IPS-18c (cell line): ENCODE data around the gene CSRP1.
"Not testable (repeated sequence)": the region's sequence is repeated elsewhere in the genome, so short reads cannot be mapped to it uniquely, and the experiment has no call there.

Source experiments
- H3K4me3 ChIP-seq: 2 replicates; pipeline ENCODE4 v1.7.0; 2013; ENCODE audit warnings: low read depth, mild to moderate bottlenecking, low read length, moderate library complexity; ENCODE audit not compliant: insufficient read depth
- H3K9me3 ChIP-seq: one replicate; pipeline ENCODE4 v1.6.1; 2013; ENCODE audit warnings: mild to moderate bottlenecking, low read length, moderate library complexity; ENCODE audit not compliant: control insufficient read depth, insufficient read depth

CSRP1 gene

GRCh38 chr1:201520046-201520575 is 13.2 kb upstream of the CSRP1 start:
- not testable (repeated sequence) for H3K4me3 ChIP-seq, H3K9me3 ChIP-seq

GRCh38 chr1:201518071-201518470 is 11.1 kb upstream of the CSRP1 start:
- Histone ChIP-seq H3K4me3 (no peak overlapping the region), H3K9me3 (no peaks in the 10 kb centered on the region)

- H3K4me3 ChIP-seq, result no peak overlapping the region
- no peaks in the 10 kb centered on the region for H3K9me3 ChIP-seq
Observed at GRCh38 chr1:201517631-201518030, 10.7 kb upstream of the CSRP1 start.

- H3K4me3 ChIP-seq, result no peak overlapping the region
- H3K9me3 ChIP-seq, result no peaks in the 10 kb centered on the region
Observed at GRCh38 chr1:201516511-201517127, 9.7 kb upstream of the CSRP1 start.

GRCh38 chr1:201515895-201516294 is 9.0 kb upstream of the CSRP1 start:
- H3K9me3 ChIP-seq, result no peaks in the 10 kb centered on the region
- H3K4me3 ChIP-seq, result no peak overlapping the region

GRCh38 chr1:201515062-201515750 is 8.3 kb upstream of the CSRP1 start:
- Histone ChIP-seq H3K4me3 (no peak overlapping the region), H3K9me3 (no peaks in the 10 kb centered on the region)

- Histone ChIP-seq H3K9me3 (no peaks in the 10 kb centered on the region), H3K4me3 (no peak overlapping the region)
Observed at GRCh38 chr1:201514466-201514865, 7.5 kb upstream of the CSRP1 start.

GRCh38 chr1:201513498-201514243 is 6.7 kb upstream of the CSRP1 start:
- no peak overlapping the region for H3K4me3 ChIP-seq
- H3K9me3 ChIP-seq, result no peaks in the 10 kb centered on the region

- Histone ChIP-seq H3K9me3 (no peaks in the 10 kb centered on the region), H3K4me3 (no peak overlapping the region)
Observed at GRCh38 chr1:201511941-201512539, 5.1 kb upstream of the CSRP1 start.

- Histone ChIP-seq H3K9me3 (no peaks in the 10 kb centered on the region), H3K4me3 (no peak overlapping the region)
Observed at GRCh38 chr1:201511396-201511940, 4.5 kb upstream of the CSRP1 start.

- no peak overlapping the region for H3K4me3 ChIP-seq
- no peaks in the 10 kb centered on the region for H3K9me3 ChIP-seq
Observed at GRCh38 chr1:201510734-201511133, 3.8 kb upstream of the CSRP1 start.

- Histone ChIP-seq H3K4me3 (no peak overlapping the region), H3K9me3 (no peaks in the 10 kb centered on the region)
Observed at GRCh38 chr1:201509601-201510374, 2.9 kb upstream of the CSRP1 start.

GRCh38 chr1:201508809-201509208 is 1.9 kb upstream of the CSRP1 start:
- Histone ChIP-seq H3K4me3 (no peak overlapping the region), H3K9me3 (no peaks in the 10 kb centered on the region)

- H3K9me3 ChIP-seq, result no peaks in the 10 kb centered on the region
- no peak overlapping the region for H3K4me3 ChIP-seq
Observed at GRCh38 chr1:201507360-201507675, 395 bp upstream of the CSRP1 start.

- Histone ChIP-seq H3K4me3 (0 out of 2 replicates have a peak overlapping the region, but pooled peaks have one; percentile 34), H3K9me3 (no peaks in the 10 kb centered on the region)
Observed at GRCh38 chr1:201506092-201506491, 831 bp downstream of the CSRP1 start.

GRCh38 chr1:201505503-201505890 is 1.4 kb downstream of the CSRP1 start:
- no peak overlapping the region for H3K4me3 ChIP-seq

More at GRCh38 chr1:201505503-201505890, 1.4 kb downstream of the CSRP1 start:
- H3K9me3 ChIP-seq, result no peaks in the 10 kb centered on the region
